H9 (cell line): ENCODE data around the gene DNAJC10. TPM values are rescaled to one million over a fixed set of nuclear protein-coding genes. Genes with fewer than 3 reads are reported as not detected.

ENCODE experiments used
- DNase-seq: peaks from one replicate; pipeline ENCODE4 v3.0.0-alpha.2; 2017
- H2AFZ ChIP-seq: one replicate; pipeline ENCODE4 v1.6.1; 2013; ENCODE audit warnings: mild to moderate bottlenecking, low read length, control low read depth, moderate library complexity
- H2AK5ac ChIP-seq: 2 replicates; pipeline ENCODE4 v1.6.1; 2013; ENCODE audit warnings: low read length, control low read depth, mixed read lengths; ENCODE audit not compliant: insufficient read length
- H2BK120ac ChIP-seq: one replicate; pipeline ENCODE4 v1.6.1; 2013; ENCODE audit warnings: low read depth, mild to moderate bottlenecking, low read length, control low read depth, inconsistent platforms; ENCODE audit not compliant: poor library complexity, severe bottlenecking
- H2BK12ac ChIP-seq: 2 replicates; pipeline ENCODE4 v1.6.1; 2013; ENCODE audit warnings: low read length, control low read depth, mixed read lengths, low read depth; ENCODE audit not compliant: insufficient read length
- H2BK15ac ChIP-seq: 2 replicates; pipeline ENCODE4 v1.6.1; 2013; ENCODE audit warnings: low read depth, low read length, control low read depth
- H2BK20ac ChIP-seq: one replicate; pipeline ENCODE4 v1.6.1; 2013; ENCODE audit warnings: low read depth, mild to moderate bottlenecking, low read length, control low read depth, inconsistent platforms; ENCODE audit not compliant: poor library complexity, severe bottlenecking
- H2BK5ac ChIP-seq: 2 replicates; pipeline ENCODE4 v1.6.1; 2013; ENCODE audit warnings: low read length, control low read depth, mixed read lengths; ENCODE audit not compliant: insufficient read length
- H3K14ac ChIP-seq: 2 replicates; pipeline ENCODE4 v1.6.1; 2013; ENCODE audit warnings: low read length, control low read depth; ENCODE audit not compliant: insufficient read depth
- H3K18ac ChIP-seq: 2 replicates; pipeline ENCODE4 v1.6.1; 2013; ENCODE audit warnings: low read depth, mild to moderate bottlenecking, mixed read lengths, low read length, control low read depth; ENCODE audit not compliant: insufficient read length
- H3K23ac ChIP-seq: 2 replicates; pipeline ENCODE4 v1.6.1; 2013; ENCODE audit warnings: low read length, control low read depth, mixed read lengths, low read depth; ENCODE audit not compliant: insufficient read length
- H3K23me2 ChIP-seq: 2 replicates; pipeline ENCODE4 v1.6.1; 2013; ENCODE audit warnings: low read depth, mild to moderate bottlenecking, mixed read lengths, low read length, control low read depth; ENCODE audit not compliant: insufficient read length, poor library complexity, severe bottlenecking
- H3K27ac ChIP-seq: 2 replicates; pipeline ENCODE4 v1.5.1; 2013; ENCODE audit warnings: low read length, control low read depth, mixed read lengths, low read depth; ENCODE audit not compliant: insufficient read length
- H3K27me3 ChIP-seq: 2 replicates; pipeline ENCODE4 v1.6.1; 2013; ENCODE audit warnings: low read length, control low read depth, inconsistent platforms; ENCODE audit not compliant: insufficient read depth
- H3K4ac ChIP-seq: 2 replicates; pipeline ENCODE4 v1.6.1; 2013; ENCODE audit warnings: low read depth, mild to moderate bottlenecking, control low read depth, inconsistent platforms, low read length, moderate library complexity
- H3K4me1 ChIP-seq: 2 replicates; pipeline ENCODE4 v1.6.1; 2013; ENCODE audit warnings: low read length, control low read depth, inconsistent platforms; ENCODE audit not compliant: insufficient read depth
- H3K4me2 ChIP-seq: 2 replicates; pipeline ENCODE4 v1.6.1; 2013; ENCODE audit warnings: low read length, control low read depth, mixed read lengths; ENCODE audit not compliant: insufficient read length, insufficient read depth
- H3K56ac ChIP-seq: 2 replicates; pipeline ENCODE4 v1.6.1; 2013; ENCODE audit warnings: low read depth, mild to moderate bottlenecking, mixed read lengths, low read length, control low read depth; ENCODE audit not compliant: insufficient read length
- H3K79me1 ChIP-seq: 2 replicates; pipeline ENCODE4 v1.6.1; 2013; ENCODE audit warnings: low read depth, mild to moderate bottlenecking, moderate library complexity, low read length, control low read depth, inconsistent platforms; ENCODE audit not compliant: insufficient read depth, poor library complexity, severe bottlenecking
- H3K79me2 ChIP-seq: 2 replicates; pipeline ENCODE4 v1.6.1; 2013; ENCODE audit warnings: low read length, control low read depth, inconsistent platforms; ENCODE audit not compliant: insufficient read depth
- H3K9ac ChIP-seq: 2 replicates; pipeline ENCODE4 v1.6.1; 2013; ENCODE audit warnings: low read length, control low read depth, mixed read lengths; ENCODE audit not compliant: insufficient read length; ENCODE audit errors: extremely low read depth
- H3K9me3 ChIP-seq: one replicate; pipeline ENCODE4 v1.6.1; 2013; ENCODE audit warnings: low read depth, low read length, inconsistent platforms; ENCODE audit not compliant: control insufficient read depth
- H3T11ph ChIP-seq: one replicate; pipeline ENCODE4 v1.6.1; 2013; ENCODE audit warnings: mild to moderate bottlenecking, low read length, control low read depth, inconsistent platforms
- H4K20me1 ChIP-seq: one replicate; pipeline ENCODE4 v1.6.1; 2013; ENCODE audit not compliant: control insufficient read depth, insufficient read length, insufficient read depth
- H4K5ac ChIP-seq: 2 replicates; pipeline ENCODE4 v1.6.1; 2013; ENCODE audit warnings: low read depth, mild to moderate bottlenecking, mixed read lengths, low read length, control low read depth; ENCODE audit not compliant: insufficient read length
- H4K8ac ChIP-seq: replicated peaks from 2 replicates; pipeline ENCODE4 v1.6.1; 2013; ENCODE audit warnings: low read length, control low read depth, mixed read lengths, low read depth; ENCODE audit not compliant: insufficient read length
- H4K91ac ChIP-seq: 2 replicates; pipeline ENCODE4 v1.6.1; 2013; ENCODE audit warnings: low read depth, mild to moderate bottlenecking, moderate library complexity, mixed read lengths, low read length, control low read depth; ENCODE audit not compliant: insufficient read length
- H3K27ac Mint-ChIP-seq, 3 experiments: 2 replicates in 2 of 3; 3 replicates in 1 of 3; pipeline ENCODE4 v1.8.0; 2020 to 2021; ENCODE audit warnings: mixed read lengths in 3 of 3, mild to moderate bottlenecking in 1 of 3, moderate library complexity in 1 of 3
- H3K27me3 Mint-ChIP-seq: 2 replicates; pipeline ENCODE4 v1.8.0; 2021; ENCODE audit warnings: low read depth, mild to moderate bottlenecking, moderate library complexity, mixed read lengths
- H3K36me3 Mint-ChIP-seq, 3 experiments: 2 replicates in 2 of 3; 3 replicates in 1 of 3; pipeline ENCODE4 v1.8.0; 2020 to 2021; ENCODE audit warnings: low read depth in 3 of 3, mixed read lengths in 3 of 3; ENCODE audit not compliant: insufficient read depth in 1 of 3
- H3K4me1 Mint-ChIP-seq, 2 experiments: 2 replicates each; pipeline ENCODE4 v1.8.0; 2020; ENCODE audit warnings: mixed read lengths in 2 of 2
- H3K4me3 Mint-ChIP-seq, 2 experiments: 2 replicates in 1 of 2; 3 replicates in 1 of 2; pipeline ENCODE4 v1.8.0; 2020 to 2021; ENCODE audit warnings: mild to moderate bottlenecking in 2 of 2, mixed read lengths in 2 of 2, moderate library complexity in 1 of 2
- H3K9me3 Mint-ChIP-seq, 2 experiments: 2 replicates in 1 of 2; 3 replicates in 1 of 2; pipeline ENCODE4 v1.8.0; 2020; ENCODE audit warnings: mild to moderate bottlenecking in 2 of 2, mixed read lengths in 2 of 2, moderate library complexity in 1 of 2
- WGBS: extraction: QIAGEN DNeasy Blood & Tissue Kit; methylation state at CpG from one replicate; pipeline ENCODE4 v1.1.7; 2013; ENCODE audit warnings: missing lambda C conversion rate, low lambda C conversion rate, mixed read lengths; ENCODE audit not compliant: insufficient read length; ENCODE audit errors: extremely low coverage; 5-methylcytosine and 5-hydroxymethylcytosine counted together
- total RNA-seq: library from RNA; stranded (reverse); gene quantifications from 2 replicates; pipeline ENCODE4 v1.2.1, GENCODE V29; 2021
- TF ChIP-seq, protein P1 (sequence below): fragments of 200-600 bp; sonication (generic); conservative IDR thresholded peaks from 3 replicates; pipeline ENCODE4 v1.8.0; 2021; ENCODE audit warnings: antibody characterized with exemption, mild to moderate bottlenecking

Gene DNAJC10
- total RNA-seq, 1 experiment from 2014 or later: 129 TPM

DNA sequence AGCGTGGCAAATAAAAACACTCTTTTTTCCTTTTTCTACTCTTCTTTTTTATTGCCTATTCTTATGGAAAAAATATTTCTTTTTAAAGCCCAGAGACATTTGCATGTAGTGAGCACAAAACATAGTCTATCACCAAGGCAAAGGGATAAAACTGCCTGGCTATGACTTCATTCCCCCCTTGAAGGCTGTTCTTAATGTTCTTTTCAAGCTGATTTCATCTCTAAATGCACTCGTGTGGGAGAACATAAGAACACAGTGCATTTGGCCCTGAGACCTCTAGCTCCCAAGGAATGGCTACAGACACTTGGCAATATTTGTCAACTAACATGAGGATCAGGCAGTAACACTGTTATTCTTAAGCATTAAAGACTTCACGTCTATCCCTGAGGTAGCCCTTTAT is 17.4 kb upstream of the DNAJC10 start:
- Histone ChIP-seq H4K20me1 (no peaks in the 10 kb centered on the region), H3K23me2 (no peaks in the 10 kb centered on the region), H3K27me3 (no peaks in the 10 kb centered on the region), H3K56ac (no peak overlapping the region), H3K79me1 (no peaks in the 10 kb centered on the region), H4K91ac (no peak overlapping the region), H3T11ph (no peak overlapping the region), H3K14ac (no peak overlapping the region), H3K9me3 (no peaks in the 10 kb centered on the region), H3K4me1 (no peaks in the 10 kb centered on the region), H3K79me2 (no peaks in the 10 kb centered on the region), H4K5ac (no peak overlapping the region), H3K4ac (no peak overlapping the region), H2BK120ac (no peak overlapping the region), H3K4me2 (no peak overlapping the region), H2AK5ac (no peak overlapping the region), H3K23ac (no peak overlapping the region), H2AFZ (no peak overlapping the region), H2BK15ac (no peak overlapping the region), H2BK5ac (no peak overlapping the region), H2BK12ac (no peak overlapping the region), H3K18ac (no peak overlapping the region), H4K8ac (no peak overlapping the region), H3K27ac (no peak overlapping the region), H3K9ac (no peak overlapping the region), H2BK20ac (no peak overlapping the region)
- DNase-seq: no peak
- Mint-ChIP-seq H3K36me3 (no peaks in the 10 kb centered on the region), H3K27ac (no peak overlapping the region), H3K9me3 (no peaks in the 10 kb centered on the region; a peak in 1 of 5 replicates), H3K4me3 (no peak overlapping the region), H3K27me3 (no peaks in the 10 kb centered on the region), H3K4me1 (no peaks in the 10 kb centered on the region)
- TF ChIP-seq, protein P1, sequence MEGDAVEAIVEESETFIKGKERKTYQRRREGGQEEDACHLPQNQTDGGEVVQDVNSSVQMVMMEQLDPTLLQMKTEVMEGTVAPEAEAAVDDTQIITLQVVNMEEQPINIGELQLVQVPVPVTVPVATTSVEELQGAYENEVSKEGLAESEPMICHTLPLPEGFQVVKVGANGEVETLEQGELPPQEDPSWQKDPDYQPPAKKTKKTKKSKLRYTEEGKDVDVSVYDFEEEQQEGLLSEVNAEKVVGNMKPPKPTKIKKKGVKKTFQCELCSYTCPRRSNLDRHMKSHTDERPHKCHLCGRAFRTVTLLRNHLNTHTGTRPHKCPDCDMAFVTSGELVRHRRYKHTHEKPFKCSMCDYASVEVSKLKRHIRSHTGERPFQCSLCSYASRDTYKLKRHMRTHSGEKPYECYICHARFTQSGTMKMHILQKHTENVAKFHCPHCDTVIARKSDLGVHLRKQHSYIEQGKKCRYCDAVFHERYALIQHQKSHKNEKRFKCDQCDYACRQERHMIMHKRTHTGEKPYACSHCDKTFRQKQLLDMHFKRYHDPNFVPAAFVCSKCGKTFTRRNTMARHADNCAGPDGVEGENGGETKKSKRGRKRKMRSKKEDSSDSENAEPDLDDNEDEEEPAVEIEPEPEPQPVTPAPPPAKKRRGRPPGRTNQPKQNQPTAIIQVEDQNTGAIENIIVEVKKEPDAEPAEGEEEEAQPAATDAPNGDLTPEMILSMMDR: no peak
- WGBS: no CpG with 5 or more reads among the region's 3 CpGs
